ENCODE data around the gene FAM53B. TPM values are rescaled to one million over a fixed set of nuclear protein-coding genes. Genes with fewer than 3 reads are reported as not detected.

Gene FAM53B
- total RNA-seq, 1 donor from 2014 or later: 39.8 TPM

- Mint-ChIP-seq H3K36me3 (ENCODE audit: insufficient read depth) (peaks cover 12% of the 10 kb centered on the region), H3K27me3 (no peaks in the 10 kb centered on the region), H3K4me3 (ENCODE audit: low read depth) (no peak overlapping the region), H3K4me1 (ENCODE audit: low read depth) (peaks cover 44% of the 10 kb centered on the region), H3K9me3 (ENCODE audit: low read depth) (no peaks in the 10 kb centered on the region), H3K27ac (no peak overlapping the region)
- no peak for DNase-seq (ENCODE audit: low spot score, unreplicated experiment)
- no peak for TF ChIP-seq CTCF (IDR thresholded peaks at IDR 0.05; ENCODE audit: unreplicated experiment)
These were observed 38.2 kb downstream of the FAM53B start for GRCh38 chr10:124705817-124706461.

GRCh38 chr10:124705381-124705740, 38.8 kb downstream of the FAM53B start:
- no peak for TF ChIP-seq CTCF (IDR thresholded peaks at IDR 0.05; ENCODE audit: unreplicated experiment)

GRCh38 chr10:124704428-124705380, 39.5 kb downstream of the FAM53B start:
- Mint-ChIP-seq H3K27ac (no peak overlapping the region), H3K4me1 (ENCODE audit: low read depth) (peaks cover 34% of the 10 kb centered on the region), H3K4me3 (ENCODE audit: low read depth) (no peak overlapping the region)

More at GRCh38 chr10:124705381-124705740, 38.8 kb downstream of the FAM53B start:
- Mint-ChIP-seq H3K9me3 (ENCODE audit: low read depth) (no peaks in the 10 kb centered on the region), H3K4me3 (ENCODE audit: low read depth) (no peak overlapping the region), H3K36me3 (ENCODE audit: insufficient read depth) (peaks cover 14% of the 10 kb centered on the region), H3K4me1 (ENCODE audit: low read depth) (peaks cover 41% of the 10 kb centered on the region), H3K27ac (no peak overlapping the region), H3K27me3 (no peaks in the 10 kb centered on the region)
- no peak for DNase-seq (ENCODE audit: low spot score, unreplicated experiment)

GRCh38 chr10:124703778-124704427, 40.3 kb downstream of the FAM53B start:
- no peak for DNase-seq (ENCODE audit: low spot score, unreplicated experiment)
- Mint-ChIP-seq H3K27ac (no peak overlapping the region), H3K36me3 (ENCODE audit: insufficient read depth) (peaks cover 14% of the 10 kb centered on the region), H3K4me3 (ENCODE audit: low read depth) (no peak overlapping the region), H3K9me3 (ENCODE audit: low read depth) (no peaks in the 10 kb centered on the region), H3K27me3 (no peaks in the 10 kb centered on the region), H3K4me1 (ENCODE audit: low read depth) (peaks cover 27% of the 10 kb centered on the region)
- TF ChIP-seq CTCF (IDR thresholded peaks at IDR 0.05; ENCODE audit: unreplicated experiment): no peak

More at GRCh38 chr10:124704428-124705380, 39.5 kb downstream of the FAM53B start:
- H3K9me3 Mint-ChIP-seq (ENCODE audit: low read depth): no peaks in the 10 kb centered on the region
- no peaks in the 10 kb centered on the region for H3K27me3 Mint-ChIP-seq
- no peak for DNase-seq (ENCODE audit: low spot score, unreplicated experiment)
- no peak for TF ChIP-seq CTCF (IDR thresholded peaks at IDR 0.05; ENCODE audit: unreplicated experiment)
- H3K36me3 Mint-ChIP-seq (ENCODE audit: insufficient read depth): peaks cover 14% of the 10 kb centered on the region

- no peak overlapping the region for H3K4me3 Mint-ChIP-seq (ENCODE audit: low read depth)
- H3K36me3 Mint-ChIP-seq (ENCODE audit: insufficient read depth): peaks cover 14% of the 10 kb centered on the region
- no peaks in the 10 kb centered on the region for H3K9me3 Mint-ChIP-seq (ENCODE audit: low read depth)
- TF ChIP-seq CTCF (IDR thresholded peaks at IDR 0.05; ENCODE audit: unreplicated experiment): no peak
- no peak overlapping the region for H3K27ac Mint-ChIP-seq
- no peaks in the 10 kb centered on the region for H3K27me3 Mint-ChIP-seq
- H3K4me1 Mint-ChIP-seq (ENCODE audit: low read depth): peaks cover 23% of the 10 kb centered on the region
- no peak for DNase-seq (ENCODE audit: low spot score, unreplicated experiment)
These were observed 40.8 kb downstream of the FAM53B start for GRCh38 chr10:124703372-124703771.

Data from progenitor cell of endocrine pancreas (in vitro differentiated cells).